Fibroblast of lung (primary cell): ENCODE data around the gene C2orf81. TPM values are rescaled to one million over a fixed set of nuclear protein-coding genes. Genes with fewer than 3 reads are reported as not detected.

Source experiments
- DNase-seq, 2 donors: peaks; one replicate each; pipeline versions ENCODE4 v3.0.0 to v3.0.0-alpha.2; 2010; ENCODE audit warnings: low read depth in 2 of 2
- H2AFZ ChIP-seq: 2 replicates; pipeline ENCODE4 v1.5.1; 2012; ENCODE audit warnings: low read length, control low read depth, inconsistent platforms
- H3K27ac ChIP-seq: 2 replicates; pipeline ENCODE4 v1.5.1; 2011; ENCODE audit warnings: low read length, control low read depth; ENCODE audit not compliant: insufficient read depth
- H3K27me3 ChIP-seq: 2 replicates; pipeline ENCODE4 v1.5.1; 2011; ENCODE audit warnings: mild to moderate bottlenecking, low read length; ENCODE audit not compliant: control insufficient read depth, insufficient read depth
- H3K36me3 ChIP-seq: 2 replicates; pipeline ENCODE4 v1.5.1; 2011; ENCODE audit warnings: low read length; ENCODE audit not compliant: control insufficient read depth, insufficient read depth
- H3K4me1 ChIP-seq: 2 replicates; pipeline ENCODE4 v1.5.1; 2011; ENCODE audit warnings: low read length; ENCODE audit not compliant: control insufficient read depth, insufficient read depth; ENCODE audit errors: extremely low read depth
- H3K4me2 ChIP-seq: 2 replicates; pipeline ENCODE4 v1.5.1; 2011; ENCODE audit warnings: low read length, control low read depth; ENCODE audit not compliant: insufficient read depth; ENCODE audit errors: extremely low read depth
- H3K4me3 ChIP-seq, 4 experiments: fragments of 200-600 bp in 1 of 4; sonication (generic) in 1 of 4; replicated peaks in 1 of 4; 2 replicates each; pipeline ENCODE4 v1.5.1; 2011 to 2016; ENCODE audit warnings: low read length in 4 of 4, low read depth in 3 of 4, mild to moderate bottlenecking in 3 of 4, control low read depth in 2 of 4, inconsistent platforms in 1 of 4, mixed read lengths in 1 of 4; ENCODE audit not compliant: insufficient read depth in 1 of 4; ENCODE audit errors: control extremely low read depth in 1 of 4
- H3K79me2 ChIP-seq: 2 replicates; pipeline ENCODE4 v1.5.1; 2012; ENCODE audit warnings: mild to moderate bottlenecking, low read length, inconsistent platforms; ENCODE audit not compliant: control insufficient read depth, insufficient read depth
- H3K9ac ChIP-seq: 2 replicates; pipeline ENCODE4 v1.5.1; 2011; ENCODE audit warnings: mild to moderate bottlenecking, low read length, control low read depth; ENCODE audit not compliant: insufficient read depth
- H3K9me3 ChIP-seq: 2 replicates; pipeline ENCODE4 v1.5.1; 2012; ENCODE audit warnings: low read depth, low read length; ENCODE audit not compliant: control insufficient read depth, insufficient read depth
- H4K20me1 ChIP-seq: 2 replicates; pipeline ENCODE4 v1.5.1; 2011; ENCODE audit warnings: low read length; ENCODE audit not compliant: control insufficient read depth, insufficient read depth; ENCODE audit errors: extremely low read depth
- CTCF ChIP-seq, 2 donors: IDR thresholded peaks in 1 of 2; conservative IDR thresholded peaks in 1 of 2; 1 replicate in 1 of 2; 2 replicates in 1 of 2; pipeline ENCODE4 v1.5.1; 2011 to 2012; ENCODE audit warnings: low read length in 2 of 2, control low read depth in 1 of 2, inconsistent platforms in 1 of 2, low read depth in 1 of 2, mild to moderate bottlenecking in 1 of 2
- EZH2 ChIP-seq: IDR thresholded peaks from 2 replicates; pipeline ENCODE4 v1.5.1; 2012; ENCODE audit warnings: low read length, control low read depth, mild to moderate bottlenecking; ENCODE audit errors: missing control alignments
- polyA plus RNA-seq, 2 donors: library from polyadenylated mRNA; depleted of rRNA in 1 of 2; stranded (reverse) in 1 of 2; unstranded in 1 of 2; fragments of >200 nt; gene quantifications; 2 replicates each; pipeline ENCODE4 v1.2.1, GENCODE V29; 2011 to 2012; ENCODE audit warnings: missing spikeins in 1 of 2
- total RNA-seq: library from RNA; depleted of rRNA; stranded (reverse); fragments of >200 nt; gene quantifications from 2 replicates; pipeline ENCODE4 v1.2.1, GENCODE V29; 2014

C2orf81 gene
- total and polyA plus RNA-seq, 2 donors (not counting 1 experiment from before 2014, with no cell fraction given) = 0.25 to 1.5 TPM

GRCh38 chr2:74419345-74419744 lies 2.1 kb downstream of the C2orf81 start:
- no peaks in the 10 kb centered on the region for H4K20me1 ChIP-seq
- H3K4me2 ChIP-seq = no peak overlapping the region
- H2AFZ ChIP-seq = no peak overlapping the region
- H3K4me1 ChIP-seq = peaks cover 11% of the 10 kb centered on the region
- TF ChIP-seq CTCF (conservative IDR thresholded peaks at IDR 0.05 in 1 of 2, IDR thresholded peaks at IDR 0.05 in 1 of 2; ENCODE audit: low read depth in 1 of 2, low read length in 2 of 2) (no peak), EZH2 (no peak)
- no peak for DNase-seq
- no peaks in the 10 kb centered on the region for H3K79me2 ChIP-seq
- H3K36me3 ChIP-seq = no peaks in the 10 kb centered on the region
- no peak overlapping the region for H3K9ac ChIP-seq
- no peaks in the 10 kb centered on the region for H3K27me3 ChIP-seq
- H3K9me3 ChIP-seq = no peaks in the 10 kb centered on the region
- no peak overlapping the region for H3K27ac ChIP-seq
- H3K4me3 ChIP-seq = no peak overlapping the region

- no peaks in the 10 kb centered on the region for H3K27me3 ChIP-seq
- no peaks in the 10 kb centered on the region for H3K79me2 ChIP-seq
- H3K9me3 ChIP-seq = no peaks in the 10 kb centered on the region
- no peak overlapping the region for H3K4me2 ChIP-seq
- H3K9ac ChIP-seq = no peak overlapping the region
- no peak overlapping the region for H3K4me3 ChIP-seq
- peaks cover 11% of the 10 kb centered on the region for H3K4me1 ChIP-seq
- DNase-seq = no peak
- H4K20me1 ChIP-seq = no peaks in the 10 kb centered on the region
- TF ChIP-seq CTCF (conservative IDR thresholded peaks at IDR 0.05 in 1 of 2, IDR thresholded peaks at IDR 0.05 in 1 of 2; ENCODE audit: low read depth in 1 of 2, low read length in 2 of 2) = no peak
- TF ChIP-seq EZH2 = no peak
- no peaks in the 10 kb centered on the region for H3K36me3 ChIP-seq
- no peak overlapping the region for H3K27ac ChIP-seq
- peak overlapping the region; percentile 5 for H2AFZ ChIP-seq
These were observed 3.1 kb downstream of the C2orf81 start for GRCh38 chr2:74418312-74418711.

- H3K36me3 ChIP-seq = no peaks in the 10 kb centered on the region
- H3K9me3 ChIP-seq = no peaks in the 10 kb centered on the region
- no peak for TF ChIP-seq EZH2
- no peak for TF ChIP-seq CTCF (conservative IDR thresholded peaks at IDR 0.05 in 1 of 2, IDR thresholded peaks at IDR 0.05 in 1 of 2; ENCODE audit: low read depth in 1 of 2, low read length in 2 of 2)
- H3K79me2 ChIP-seq = no peaks in the 10 kb centered on the region
- no peak overlapping the region for H3K27ac ChIP-seq
- H3K4me2 ChIP-seq = no peak overlapping the region
- no peak for DNase-seq
- H3K4me1 ChIP-seq = peaks cover 11% of the 10 kb centered on the region
- H3K4me3 ChIP-seq = no peak overlapping the region
- H3K9ac ChIP-seq = no peak overlapping the region
- no peaks in the 10 kb centered on the region for H4K20me1 ChIP-seq
- H2AFZ ChIP-seq = no peak overlapping the region
- H3K27me3 ChIP-seq = no peaks in the 10 kb centered on the region
These were observed 3.7 kb downstream of the C2orf81 start for GRCh38 chr2:74417763-74418162.
